H1 (cell line): Measurements from ENCODE around the gene GLRB. TPM values are rescaled to one million over a fixed set of nuclear protein-coding genes. Genes with fewer than 3 reads are reported as not detected.

Experiments used
- CTCF ChIA-PET: fragments of 300-600 bp; sonication (Branson Sonifier 250); formaldehyde crosslinking; loops from one replicate; lab custom pipeline; 2021; ENCODE audit not compliant: partially characterized antibody; lab: Charles Lee
- POLR2A ChIA-PET: fragments of 300-600 bp; sonication (Branson Sonifier 250); formaldehyde crosslinking; loops from one replicate; lab custom pipeline; 2021; ENCODE audit warnings: inconsistent platforms; ENCODE audit not compliant: partially characterized antibody; lab: Charles Lee
- DNase-seq, 2 experiments: peaks; one replicate each; pipeline versions ENCODE4 v3.0.0 to v3.0.0-alpha.2; 2010 to 2022; ENCODE audit warnings: low spot score in 2 of 2, low read depth in 1 of 2, mixed read lengths in 1 of 2
- FAIRE-seq: peaks from 2 replicates; lab custom pipeline; 2011; peaks lifted over from hg19 to GRCh38; lab: Jason Lieb, UNC
- H2AFZ ChIP-seq: 2 replicates; pipeline ENCODE4 v1.8.1; 2012; ENCODE audit warnings: low read length, inconsistent platforms
- H2AK5ac ChIP-seq: 2 replicates; pipeline ENCODE4 v1.6.1; 2013; ENCODE audit warnings: low read depth, low read length
- H2BK120ac ChIP-seq: replicated peaks from 2 replicates; pipeline ENCODE3; 2013; ENCODE audit warnings: low read depth, low read length, inconsistent platforms
- H2BK12ac ChIP-seq: 2 replicates; pipeline ENCODE4 v1.6.1; 2013; ENCODE audit warnings: low read depth, low read length
- H2BK15ac ChIP-seq: 2 replicates; pipeline ENCODE4 v1.6.1; 2013; ENCODE audit warnings: low read length
- H2BK20ac ChIP-seq: 2 replicates; pipeline ENCODE4 v1.6.1; 2013; ENCODE audit warnings: low read length
- H2BK5ac ChIP-seq: 2 replicates; pipeline ENCODE4 v1.6.1; 2013; ENCODE audit warnings: low read depth, low read length
- H3K14ac ChIP-seq: 2 replicates; pipeline ENCODE4 v1.6.1; 2013; ENCODE audit warnings: inconsistent platforms; ENCODE audit not compliant: insufficient read length
- H3K18ac ChIP-seq: 2 replicates; pipeline ENCODE4 v1.6.1; 2013; ENCODE audit warnings: low read length; ENCODE audit errors: extremely low read depth
- H3K23ac ChIP-seq: 2 replicates; pipeline ENCODE4 v1.6.1; 2013; ENCODE audit warnings: inconsistent platforms; ENCODE audit not compliant: insufficient read length
- H3K23me2 ChIP-seq: 2 replicates; pipeline ENCODE4 v1.6.1; 2013; ENCODE audit warnings: low read depth, low read length
- H3K27ac ChIP-seq: 2 replicates; pipeline ENCODE4 v1.6.1; 2011; ENCODE audit warnings: low read depth, low read length, inconsistent platforms
- H3K27me3 ChIP-seq, 4 experiments: replicated peaks in 1 of 4; 1 replicate in 1 of 4; 2 replicates in 3 of 4; pipeline versions ENCODE4 v1.6.1 to v1.8.1; 2011 to 2013; ENCODE audit warnings: low read length in 3 of 4, mild to moderate bottlenecking in 3 of 4, inconsistent platforms in 2 of 4, mixed read lengths in 2 of 4, moderate library complexity in 1 of 4; ENCODE audit not compliant: control insufficient read depth in 3 of 4, insufficient read depth in 3 of 4; ENCODE audit errors: extremely low read depth in 1 of 4
- H3K36me3 ChIP-seq, 4 experiments: 2 replicates each; pipeline versions ENCODE4 v1.6.1 to v1.8.1; 2011 to 2013; ENCODE audit warnings: mild to moderate bottlenecking in 4 of 4, low read length in 3 of 4, moderate library complexity in 2 of 4, control low read depth in 1 of 4, inconsistent platforms in 1 of 4; ENCODE audit not compliant: insufficient read depth in 4 of 4, control insufficient read depth in 2 of 4
- H3K4ac ChIP-seq: replicated peaks from 2 replicates; pipeline ENCODE3; 2013; ENCODE audit warnings: low read length, low read depth, mixed read lengths, inconsistent platforms; ENCODE audit not compliant: insufficient read length
- H3K4me1 ChIP-seq, 4 experiments: replicated peaks in 1 of 4; 1 replicate in 1 of 4; 2 replicates in 3 of 4; pipeline versions ENCODE4 v1.6.1 to v1.8.1; 2011 to 2013; ENCODE audit warnings: low read length in 3 of 4, inconsistent platforms in 2 of 4, mixed read lengths in 1 of 4; ENCODE audit not compliant: insufficient read depth in 4 of 4, control insufficient read depth in 3 of 4
- H3K4me2 ChIP-seq, 2 experiments: 2 replicates each; pipeline versions ENCODE4 v1.6.1 to v1.8.1; 2011 to 2013; ENCODE audit warnings: low read depth in 2 of 2, low read length in 2 of 2, control low read depth in 1 of 2, inconsistent platforms in 1 of 2, mild to moderate bottlenecking in 1 of 2; ENCODE audit not compliant: insufficient read depth in 1 of 2
- H3K4me3 ChIP-seq, 4 experiments: fragments of 200-600, 300-600 bp in 1 of 4; sonication (generic), shearing (Covaris generic), sonication (Bioruptor Twin) in 1 of 4; 2 replicates each; pipeline versions ENCODE4 v1.5.1 to v1.8.1; 2011 to 2016; ENCODE audit warnings: low read length in 4 of 4, low read depth in 3 of 4, control low read depth in 2 of 4, inconsistent platforms in 2 of 4, mild to moderate bottlenecking in 2 of 4, mixed read lengths in 1 of 4, moderate library complexity in 1 of 4; ENCODE audit not compliant: insufficient read depth in 2 of 4; ENCODE audit errors: extremely low read depth in 1 of 4
- H3K56ac ChIP-seq: replicated peaks from 2 replicates; pipeline ENCODE3; 2013; ENCODE audit warnings: low read depth, mild to moderate bottlenecking, mixed read lengths, low read length, inconsistent platforms; ENCODE audit not compliant: insufficient read length
- H3K79me1 ChIP-seq: 2 replicates; pipeline ENCODE4 v1.6.1; 2013; ENCODE audit warnings: low read depth, low read length, control low read depth
- H3K79me2 ChIP-seq, 2 experiments: 2 replicates each; pipeline versions ENCODE4 v1.6.1 to v1.8.1; 2012 to 2013; ENCODE audit warnings: low read length in 2 of 2, mild to moderate bottlenecking in 2 of 2, inconsistent platforms in 1 of 2; ENCODE audit not compliant: insufficient read depth in 2 of 2, control insufficient read depth in 1 of 2
- H3K9ac ChIP-seq, 4 experiments: replicated peaks in 1 of 4; 1 replicate in 1 of 4; 2 replicates in 3 of 4; pipeline versions ENCODE4 v1.6.1 to v1.8.1; 2011 to 2013; ENCODE audit warnings: low read depth in 3 of 4, low read length in 3 of 4, control low read depth in 2 of 4, mild to moderate bottlenecking in 2 of 4, moderate library complexity in 2 of 4, inconsistent platforms in 1 of 4; ENCODE audit errors: extremely low read depth in 1 of 4
- H3K9me3 ChIP-seq, 2 experiments: 2 replicates each; pipeline versions ENCODE4 v1.6.1 to v1.8.1; 2012 to 2013; ENCODE audit warnings: mild to moderate bottlenecking in 2 of 2, moderate library complexity in 2 of 2, control low read depth in 1 of 2, inconsistent platforms in 1 of 2, low read depth in 1 of 2, low read length in 1 of 2, mixed read lengths in 1 of 2; ENCODE audit not compliant: insufficient read depth in 2 of 2
- H4K20me1 ChIP-seq, 2 experiments: replicated peaks in 1 of 2; 2 replicates each; pipeline versions ENCODE3 to v1.8.1; 2011 to 2013; ENCODE audit warnings: inconsistent platforms in 2 of 2, low read length in 2 of 2, mild to moderate bottlenecking in 1 of 2; ENCODE audit not compliant: insufficient read depth in 2 of 2, control insufficient read depth in 1 of 2
- H4K5ac ChIP-seq: 2 replicates; pipeline ENCODE4 v1.6.1; 2013; ENCODE audit warnings: low read length, low read depth, mixed read lengths, inconsistent platforms; ENCODE audit not compliant: insufficient read length
- H4K8ac ChIP-seq: 2 replicates; pipeline ENCODE4 v1.8.0; 2013; ENCODE audit warnings: mild to moderate bottlenecking, moderate library complexity, low read length, inconsistent platforms; ENCODE audit not compliant: insufficient read depth; ENCODE audit errors: extremely low read depth
- H4K91ac ChIP-seq: replicated peaks from 2 replicates; pipeline ENCODE3; 2013; ENCODE audit warnings: low read length, mixed read lengths, inconsistent platforms; ENCODE audit not compliant: insufficient read length
- RAD21 ChIP-seq, 2 experiments: IDR thresholded peaks in 1 of 2; conservative IDR thresholded peaks in 1 of 2; 2 replicates each; pipeline ENCODE4 v1.6.1; 2011; ENCODE audit warnings: low read depth in 2 of 2, low read length in 2 of 2, improper control_type of control experiment in 1 of 2, inconsistent platforms in 1 of 2, mild to moderate bottlenecking in 1 of 2, moderate library complexity in 1 of 2
- SIN3A ChIP-seq, 2 experiments: IDR thresholded peaks in 1 of 2; conservative IDR thresholded peaks in 1 of 2; 2 replicates each; pipeline ENCODE4 v1.6.1; 2011 to 2012; ENCODE audit warnings: low read length in 2 of 2, improper control_type of control experiment in 1 of 2, low read depth in 1 of 2, mild to moderate bottlenecking in 1 of 2
- WGBS, 2 experiments: shearing (Covaris generic) in 1 of 2; methylation state at CpG; one replicate each; pipeline versions ENCODE4 v1.1.6 to v1.1.7; 2013 to 2015; ENCODE audit warnings: low lambda C conversion rate in 2 of 2, mixed read lengths in 2 of 2, inconsistent platforms in 1 of 2, low coverage in 1 of 2, missing lambda C conversion rate in 1 of 2; ENCODE audit not compliant: insufficient replicate concordance in 2 of 2, insufficient coverage in 1 of 2, insufficient read length in 1 of 2; ENCODE audit errors: extremely low coverage in 1 of 2, missing lambda C conversion rate in 1 of 2; 5-methylcytosine and 5-hydroxymethylcytosine counted together
- polyA plus RNA-seq, 7 experiments: library from polyadenylated mRNA; depleted of rRNA in 3 of 7; stranded (reverse) in 5 of 7; unstranded in 2 of 7; fragments of >200 nt in 5 of 7; fragments of 200-250 nt in 2 of 7; gene quantifications; 1 replicate in 5 of 7; 2 replicates in 1 of 7; 4 replicates in 1 of 7; pipeline versions ENCODE4 v1.2.1 to v1.2.3, GENCODE V29; 2011 to 2013; ENCODE audit warnings: missing spikeins in 2 of 7, mixed read lengths in 2 of 7
- total RNA-seq: library from RNA; stranded (reverse); fragmentation: NEBNext Ultra II Directional; extraction: Animal tissue kit (Norgen Biotek cat#: 25700); gene quantifications from 2 replicates; pipeline ENCODE4 v1.2.1, GENCODE V29; 2021

The GLRB gene
- total and polyA plus RNA-seq, 2 of the 8 experiments (the other 6 are each of a cell fraction or from before 2014, with no cell fraction given) = 0.33 to 1.1 TPM

DNA sequence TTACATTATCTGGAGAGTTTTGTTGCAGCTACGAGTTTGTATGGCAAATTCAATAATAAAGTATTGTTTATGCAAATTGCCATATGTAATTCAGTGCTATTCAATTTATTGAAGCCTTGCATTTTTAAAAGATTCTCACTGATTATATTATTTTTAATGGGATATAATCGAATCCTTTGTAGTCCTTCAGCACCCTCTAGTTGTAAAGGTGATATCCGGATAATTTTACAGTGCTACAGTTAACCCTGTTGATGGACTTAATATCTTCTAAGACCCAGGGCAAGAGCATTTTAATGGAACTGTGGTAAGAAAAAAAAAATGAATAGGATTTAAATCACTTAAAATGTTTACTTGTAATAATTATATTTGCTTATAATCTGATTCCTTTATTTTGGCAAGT lies 96.1 kb downstream of the GLRB start:
- Histone ChIP-seq H2BK120ac (no peak overlapping the region), H2BK20ac (no peak overlapping the region), H3K36me3 (no peaks in the 10 kb centered on the region), H2BK5ac (no peak overlapping the region), H3K14ac (no peak overlapping the region), H3K18ac (no peak overlapping the region), H3K79me1 (no peaks in the 10 kb centered on the region), H3K4me1 (no peaks in the 10 kb centered on the region), H3K23me2 (no peaks in the 10 kb centered on the region), H2AK5ac (no peak overlapping the region), H2BK12ac (no peak overlapping the region), H3K27me3 (no peaks in the 10 kb centered on the region), H3K4me3 (no peak overlapping the region), H3K27ac (no peak overlapping the region), H3K9me3 (no peaks in the 10 kb centered on the region), H4K5ac (no peak overlapping the region), H3K4ac (no peak overlapping the region), H2AFZ (no peak overlapping the region), H3K23ac (no peak overlapping the region), H3K4me2 (no peak overlapping the region), H4K8ac (no peak overlapping the region), H4K91ac (no peak overlapping the region), H3K56ac (no peak overlapping the region), H3K79me2 (no peaks in the 10 kb centered on the region), H3K9ac (no peak overlapping the region), H2BK15ac (no peak overlapping the region), H4K20me1 (no peaks in the 10 kb centered on the region)
- ChIA-PET CTCF (no interaction called here), POLR2A (no interaction called here)
- TF ChIP-seq SIN3A (conservative IDR thresholded peaks at IDR 0.05 in 1 of 2, IDR thresholded peaks at IDR 0.05 in 1 of 2; ENCODE audit: low read depth in 1 of 2, low read length in 2 of 2) (no peak), RAD21 (IDR thresholded peaks at IDR 0.05 in 1 of 2, conservative IDR thresholded peaks at IDR 0.05 in 1 of 2; ENCODE audit: low read depth in 2 of 2, low read length in 2 of 2) (peak in 1 of 2 experiments; percentile 38; a peak in 2 of 4 replicates)
- no peak for DNase-seq
- FAIRE-seq = no peak
- 89% methylated on average over 3 of the region's 3 CpGs; no CpG with 5 or more reads in 1 of the 2 experiments for WGBS, 2 experiments
